Muscle layer of duodenum (tissue), 2 donors: ENCODE measurements around the gene NTN3.

Experiments used
- H3K27ac ChIP-seq: one replicate; pipeline ENCODE4 v1.7.0; 2013; ENCODE audit warnings: mild to moderate bottlenecking, low read length
- H3K27me3 ChIP-seq: one replicate; pipeline ENCODE4 v1.7.0; 2013; ENCODE audit warnings: low read depth, mild to moderate bottlenecking, control low read depth, low read length
- H3K36me3 ChIP-seq, 2 donors: one replicate each; pipeline ENCODE4 v1.7.0; 2013; ENCODE audit warnings: low read length in 2 of 2, control low read depth in 1 of 2, mild to moderate bottlenecking in 1 of 2; ENCODE audit not compliant: insufficient read depth in 2 of 2, control insufficient read depth in 1 of 2
- H3K4me1 ChIP-seq, 2 donors: one replicate each; pipeline ENCODE4 v1.7.0; 2013; ENCODE audit warnings: low read length in 2 of 2, mild to moderate bottlenecking in 2 of 2, control low read depth in 1 of 2, moderate library complexity in 1 of 2; ENCODE audit not compliant: insufficient read depth in 2 of 2, control insufficient read depth in 1 of 2
- H3K4me3 ChIP-seq, 2 donors: one replicate each; pipeline ENCODE4 v1.7.0; 2013; ENCODE audit warnings: low read length in 2 of 2, low read depth in 1 of 2, mild to moderate bottlenecking in 1 of 2
- H3K9me3 ChIP-seq, 2 donors: one replicate each; pipeline ENCODE4 v1.7.0; 2013; ENCODE audit warnings: low read length in 2 of 2, control low read depth in 1 of 2, mild to moderate bottlenecking in 1 of 2; ENCODE audit not compliant: control insufficient read depth in 1 of 2
- donor health status: healthy.

Gene NTN3

GRCh38 chr16:2493605-2494004 is 22.5 kb downstream of the NTN3 start:
- Histone ChIP-seq H3K27ac (no peak overlapping the region), H3K36me3 (peaks cover 3 to 34% of the 10 kb centered on the region in 2 donors), H3K4me3 (no peak overlapping the region)

GRCh38 chr16:2494616-2495015 is 23.5 kb downstream of the NTN3 start:
- Histone ChIP-seq H3K27me3 (no peaks in the 10 kb centered on the region), H3K4me1 (peaks cover 0 to 23% of the 10 kb centered on the region in 2 donors), H3K36me3 (peaks cover 3 to 42% of the 10 kb centered on the region in 2 donors), H3K27ac (no peak overlapping the region), H3K9me3 (no peaks in the 10 kb centered on the region), H3K4me3 (no peak overlapping the region)

More at GRCh38 chr16:2493605-2494004, 22.5 kb downstream of the NTN3 start:
- peaks cover 0 to 21% of the 10 kb centered on the region in 2 donors for H3K4me1 ChIP-seq
- no peaks in the 10 kb centered on the region for H3K27me3 ChIP-seq
- H3K9me3 ChIP-seq, result no peaks in the 10 kb centered on the region

GRCh38 chr16:2495041-2495440 is 23.9 kb downstream of the NTN3 start:
- Histone ChIP-seq H3K4me1 (peaks cover 0 to 23% of the 10 kb centered on the region in 2 donors), H3K27ac (no peak overlapping the region), H3K36me3 (peaks cover 3 to 38% of the 10 kb centered on the region in 2 donors), H3K27me3 (no peaks in the 10 kb centered on the region), H3K9me3 (no peaks in the 10 kb centered on the region), H3K4me3 (no peak overlapping the region)

- H3K4me3 ChIP-seq, result no peak overlapping the region
- H3K36me3 ChIP-seq, result peaks cover 3 to 32% of the 10 kb centered on the region in 2 donors
- no peak overlapping the region for H3K27ac ChIP-seq
- H3K4me1 ChIP-seq, result peaks cover 0 to 31% of the 10 kb centered on the region in 2 donors
- H3K27me3 ChIP-seq, result no peaks in the 10 kb centered on the region
- no peaks in the 10 kb centered on the region for H3K9me3 ChIP-seq
These were observed 25.4 kb downstream of the NTN3 start for GRCh38 chr16:2496223-2497115.

GRCh38 chr16:2497116-2497630 is 26.1 kb downstream of the NTN3 start:
- H3K4me3 ChIP-seq, result no peak overlapping the region
- peaks cover 4 to 38% of the 10 kb centered on the region in 2 donors for H3K4me1 ChIP-seq
- no peaks in the 10 kb centered on the region for H3K9me3 ChIP-seq
- no peaks in the 10 kb centered on the region for H3K27me3 ChIP-seq
- H3K36me3 ChIP-seq, result peaks cover 3 to 32% of the 10 kb centered on the region in 2 donors
- H3K27ac ChIP-seq, result no peak overlapping the region

GRCh38 chr16:2497695-2498484 is 26.8 kb downstream of the NTN3 start:
- Histone ChIP-seq H3K27me3 (no peaks in the 10 kb centered on the region), H3K36me3 (peaks cover 3 to 32% of the 10 kb centered on the region in 2 donors), H3K4me3 (no peak overlapping the region), H3K27ac (no peak overlapping the region), H3K4me1 (peaks cover 4 to 41% of the 10 kb centered on the region in 2 donors), H3K9me3 (no peaks in the 10 kb centered on the region)

GRCh38 chr16:2498531-2499253 is 27.6 kb downstream of the NTN3 start:
- Histone ChIP-seq H3K36me3 (peaks cover 3 to 32% of the 10 kb centered on the region in 2 donors), H3K9me3 (no peaks in the 10 kb centered on the region)

GRCh38 chr16:2499454-2499853 is 28.4 kb downstream of the NTN3 start:
- peaks cover 4 to 44% of the 10 kb centered on the region in 2 donors for H3K4me1 ChIP-seq
- H3K4me3 ChIP-seq, result no peak overlapping the region
- peaks cover 3 to 32% of the 10 kb centered on the region in 2 donors for H3K36me3 ChIP-seq
- H3K27ac ChIP-seq, result no peak overlapping the region
- H3K9me3 ChIP-seq, result no peaks in the 10 kb centered on the region
- H3K27me3 ChIP-seq, result no peaks in the 10 kb centered on the region

More at GRCh38 chr16:2498531-2499253, 27.6 kb downstream of the NTN3 start:
- Histone ChIP-seq H3K4me3 (no peak overlapping the region), H3K27ac (no peak overlapping the region), H3K4me1 (peaks cover 4 to 44% of the 10 kb centered on the region in 2 donors), H3K27me3 (no peaks in the 10 kb centered on the region)

- H3K4me3 ChIP-seq, result no peak overlapping the region
- no peaks in the 10 kb centered on the region for H3K27me3 ChIP-seq
- peaks cover 4 to 44% of the 10 kb centered on the region in 2 donors for H3K4me1 ChIP-seq
- H3K27ac ChIP-seq, result no peak overlapping the region
- no peaks in the 10 kb centered on the region for H3K9me3 ChIP-seq
- H3K36me3 ChIP-seq, result peaks cover 3 to 32% of the 10 kb centered on the region in 2 donors
These were observed 28.9 kb downstream of the NTN3 start for GRCh38 chr16:2499890-2500429.

- H3K36me3 ChIP-seq, result peaks cover 3 to 32% of the 10 kb centered on the region in 2 donors
- peaks cover 4 to 44% of the 10 kb centered on the region in 2 donors for H3K4me1 ChIP-seq
- no peak overlapping the region for H3K27ac ChIP-seq
- no peaks in the 10 kb centered on the region for H3K9me3 ChIP-seq
- no peak overlapping the region for H3K4me3 ChIP-seq
- no peaks in the 10 kb centered on the region for H3K27me3 ChIP-seq
These were observed 29.4 kb downstream of the NTN3 start for GRCh38 chr16:2500430-2500917.
